MM.1S (cell line): ENCODE results near the gene CELF3.

Experiments
- EZH2 ChIP-seq: fragments of 300-600 bp; sonication (generic); optimal IDR thresholded peaks from 2 replicates; pipeline ENCODE3; 2017; ENCODE audit warnings: low read depth, mild to moderate bottlenecking, antibody characterized with exemption, low read length, mixed read lengths
- EZH2phosphoT487 ChIP-seq: fragments of 300-600 bp; sonication (generic); IDR thresholded peaks from 2 replicates; pipeline ENCODE4 v1.6.1; 2018; ENCODE audit warnings: antibody characterized with exemption, low read length
- TF ChIP-seq, protein P1 (sequence below): fragments of 300-600 bp; sonication (generic); IDR thresholded peaks from 2 replicates; pipeline ENCODE4 v1.5.1; 2016; ENCODE audit warnings: antibody characterized with exemption, low read length, mixed read lengths

DNA sequence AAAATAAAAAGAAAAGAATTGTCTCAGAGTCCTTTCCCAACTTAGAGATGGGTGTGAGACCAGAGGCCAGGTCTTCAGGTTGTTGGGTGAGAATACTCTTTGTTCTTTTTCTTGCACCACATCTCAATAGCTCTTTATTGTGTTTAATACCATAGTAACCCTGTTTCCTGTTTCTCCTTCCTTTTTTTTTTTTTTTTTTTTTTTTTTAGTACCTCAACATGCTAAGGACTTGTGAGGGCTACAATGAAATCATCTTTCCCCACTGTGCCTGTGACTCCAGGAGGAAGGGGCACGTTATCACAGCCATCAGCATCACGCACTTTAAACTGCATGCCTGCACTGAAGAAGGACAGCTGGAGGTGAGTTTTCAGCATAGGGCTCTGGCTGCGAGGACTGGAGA is 24.4 kb downstream of the CELF3 start:
- TF ChIP-seq, protein P1, sequence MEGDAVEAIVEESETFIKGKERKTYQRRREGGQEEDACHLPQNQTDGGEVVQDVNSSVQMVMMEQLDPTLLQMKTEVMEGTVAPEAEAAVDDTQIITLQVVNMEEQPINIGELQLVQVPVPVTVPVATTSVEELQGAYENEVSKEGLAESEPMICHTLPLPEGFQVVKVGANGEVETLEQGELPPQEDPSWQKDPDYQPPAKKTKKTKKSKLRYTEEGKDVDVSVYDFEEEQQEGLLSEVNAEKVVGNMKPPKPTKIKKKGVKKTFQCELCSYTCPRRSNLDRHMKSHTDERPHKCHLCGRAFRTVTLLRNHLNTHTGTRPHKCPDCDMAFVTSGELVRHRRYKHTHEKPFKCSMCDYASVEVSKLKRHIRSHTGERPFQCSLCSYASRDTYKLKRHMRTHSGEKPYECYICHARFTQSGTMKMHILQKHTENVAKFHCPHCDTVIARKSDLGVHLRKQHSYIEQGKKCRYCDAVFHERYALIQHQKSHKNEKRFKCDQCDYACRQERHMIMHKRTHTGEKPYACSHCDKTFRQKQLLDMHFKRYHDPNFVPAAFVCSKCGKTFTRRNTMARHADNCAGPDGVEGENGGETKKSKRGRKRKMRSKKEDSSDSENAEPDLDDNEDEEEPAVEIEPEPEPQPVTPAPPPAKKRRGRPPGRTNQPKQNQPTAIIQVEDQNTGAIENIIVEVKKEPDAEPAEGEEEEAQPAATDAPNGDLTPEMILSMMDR, result no peak
- TF ChIP-seq EZH2, result no peak
- no peak for TF ChIP-seq EZH2phosphoT487
